GM12878 (cell line): ENCODE data around the gene VWA3B. TPM values are rescaled to one million over a fixed set of nuclear protein-coding genes. Genes with fewer than 3 reads are reported as not detected.

ENCODE experiments used
- ATAC-seq: fragments of 200-7000 bp; cut with Tn5 transposase; 3 replicates; pipeline ENCODE4 v1.9.1; 2020; ENCODE audit warnings: mild to moderate bottlenecking, moderate library complexity
- BruUV-seq: library from RNA; stranded (reverse); fragments of 400-500 nt; replicated peaks from 2 replicates; lab custom pipeline; 2021; lab: Mats Ljungman, UMichigan
- CTCF ChIA-PET: fragments of 300-600 bp; sonication (Branson Sonifier 250); formaldehyde crosslinking; extraction: SDS; loops from one replicate; lab custom pipeline; 2021; ENCODE audit warnings: inconsistent platforms; lab: Yijun Ruan, JAX
- POLR2A ChIA-PET: fragments of 350-600 bp; formaldehyde crosslinking; extraction: SDS; loops from one replicate; lab custom pipeline; 2021; ENCODE audit warnings: inconsistent platforms; lab: Charles Lee
- RAD21 ChIA-PET: fragments of 300-600 bp; sonication (Branson Sonifier 250); formaldehyde crosslinking; loops from one replicate; lab custom pipeline; 2023; ENCODE audit warnings: antibody characterized with exemption; ENCODE audit not compliant: unreplicated experiment; lab: Charles Lee
- SMC1A ChIA-PET: fragments of 300-600 bp; sonication (Branson Sonifier 250); formaldehyde crosslinking; loops from one replicate; lab custom pipeline; 2023; ENCODE audit not compliant: unreplicated experiment, uncharacterized antibody; lab: Charles Lee
- DNase-seq: peaks from one replicate; pipeline ENCODE4 v3.0.0-alpha.2; 2011; ENCODE audit warnings: low read depth, low spot score
- FAIRE-seq: peaks from 3 replicates; lab custom pipeline; 2011; peaks lifted over from hg19 to GRCh38; lab: Jason Lieb, UNC
- H2AFZ ChIP-seq: 2 replicates; pipeline ENCODE4 v1.6.0; 2011; ENCODE audit warnings: low read depth, low read length, control low read depth; ENCODE audit not compliant: control insufficient read depth
- H3K27ac ChIP-seq: 2 replicates; pipeline ENCODE4 v1.5.1; 2011; ENCODE audit warnings: control low read depth; ENCODE audit not compliant: control insufficient read depth, insufficient read depth
- H3K27me3 ChIP-seq, 2 experiments: replicated peaks in 1 of 2; 2 replicates each; pipeline versions ENCODE4 v1.6.0 to v1.6.1; 2011; ENCODE audit warnings: low read length in 1 of 2; ENCODE audit not compliant: control insufficient read depth in 2 of 2, insufficient read depth in 2 of 2
- H3K36me3 ChIP-seq, 2 experiments: 2 replicates each; pipeline ENCODE4 v1.5.1; 2011; ENCODE audit warnings: low read length in 1 of 2; ENCODE audit not compliant: control insufficient read depth in 2 of 2, insufficient read depth in 2 of 2
- H3K4me1 ChIP-seq: 2 replicates; pipeline ENCODE4 v1.6.1; 2011; ENCODE audit warnings: mild to moderate bottlenecking, low read length, moderate library complexity, mixed read lengths; ENCODE audit not compliant: control insufficient read depth, insufficient read depth
- H3K4me2 ChIP-seq: 2 replicates; pipeline ENCODE4 v1.6.0; 2011; ENCODE audit warnings: control low read depth; ENCODE audit not compliant: control insufficient read depth, insufficient read depth
- H3K4me3 ChIP-seq: fragments of 200-600 bp; sonication (generic); 2 replicates; pipeline ENCODE4 v1.5.1; 2016
- H3K79me2 ChIP-seq: 2 replicates; pipeline ENCODE4 v1.6.0; 2011; ENCODE audit warnings: low read length; ENCODE audit not compliant: control insufficient read depth, insufficient read depth
- H3K9ac ChIP-seq: 2 replicates; pipeline ENCODE4 v1.8.0; 2011; ENCODE audit warnings: low read length, control low read depth, mixed read lengths; ENCODE audit not compliant: control insufficient read depth, insufficient read depth
- H3K9me3 ChIP-seq: replicated peaks from 3 replicates; pipeline ENCODE4 v1.5.1; 2011; ENCODE audit warnings: mild to moderate bottlenecking, low read length; ENCODE audit not compliant: control insufficient read depth, insufficient read depth
- H4K20me1 ChIP-seq: 2 replicates; pipeline ENCODE4 v1.6.0; 2011; ENCODE audit not compliant: control insufficient read depth, insufficient read depth
- ASH2L ChIP-seq: fragments of 300-600, 200-600 bp; sonication (generic); IDR thresholded peaks from 2 replicates; pipeline ENCODE4 v1.6.1; 2017; ENCODE audit warnings: low read depth, mild to moderate bottlenecking, borderline replicate concordance
- CBX3 ChIP-seq: fragments of 200-600 bp; sonication (generic); IDR thresholded peaks from 2 replicates; pipeline ENCODE4 v1.6.1; 2016; ENCODE audit warnings: low read depth, borderline replicate concordance
- CREM ChIP-seq: IDR thresholded peaks from 2 replicates; pipeline ENCODE4 v1.6.1; 2014; ENCODE audit warnings: antibody characterized with exemption, low read depth
- IRF4 ChIP-seq: IDR thresholded peaks from 2 replicates; pipeline ENCODE4 v1.6.1; 2011; ENCODE audit warnings: low read depth, low read length
- NFIC ChIP-seq: IDR thresholded peaks from 2 replicates; pipeline ENCODE4 v1.6.1; 2012; ENCODE audit warnings: low read depth, mild to moderate bottlenecking, inconsistent platforms, low read length, moderate library complexity
- PML ChIP-seq: IDR thresholded peaks from 2 replicates; pipeline ENCODE4 v1.6.1; 2012; ENCODE audit warnings: low read length, inconsistent platforms
- SPI1 ChIP-seq: IDR thresholded peaks from 2 replicates; pipeline ENCODE4 v1.6.1; 2011; ENCODE audit warnings: low read depth, mild to moderate bottlenecking, low read length, moderate library complexity, borderline replicate concordance; ENCODE audit not compliant: insufficient read depth
- SREBF1 ChIP-seq: IDR thresholded peaks from 2 replicates; pipeline ENCODE4 v1.6.1; 2012; ENCODE audit warnings: mild to moderate bottlenecking, low read length
- SREBF2 ChIP-seq: IDR thresholded peaks from 2 replicates; pipeline ENCODE4 v1.6.1; 2012; ENCODE audit warnings: mild to moderate bottlenecking, low read length
- SUZ12 ChIP-seq: fragments of 200-600 bp; sonication (generic); IDR thresholded peaks from one replicate; pipeline ENCODE4 v1.6.1; 2018; ENCODE audit warnings: antibody characterized with exemption, mild to moderate bottlenecking; ENCODE audit not compliant: unreplicated experiment
- TCF7 ChIP-seq: IDR thresholded peaks from 2 replicates; pipeline ENCODE4 v1.6.1; 2014; ENCODE audit warnings: antibody characterized with exemption, borderline replicate concordance
- WRNIP1 ChIP-seq: IDR thresholded peaks from 2 replicates; pipeline ENCODE4 v1.6.1; 2011; ENCODE audit warnings: low read depth, low read length, improper control_type of control experiment, borderline replicate concordance
- WGBS: methylation state at CpG from one replicate; pipeline ENCODE4 v1.1.6; 2016; ENCODE audit warnings: low lambda C conversion rate; ENCODE audit not compliant: insufficient replicate concordance, insufficient coverage; ENCODE audit errors: missing lambda C conversion rate; 5-methylcytosine and 5-hydroxymethylcytosine counted together
- in situ Hi-C: fragments of 300-500 bp; cut with MboI; formaldehyde crosslinking; loops from 9 replicates; pipeline ENCODE4 v1.14.3; 2018; ENCODE audit warnings: mixed read lengths
- intact Hi-C: fragments of 100-400 bp; cut with micrococcal nuclease; formaldehyde crosslinking; loops from one replicate; pipeline ENCODE4 v1.14.2; 2022; ENCODE audit not compliant: unreplicated experiment
- polyA plus RNA-seq, 11 experiments: library from polyadenylated mRNA; depleted of rRNA in 4 of 11; unstranded in 6 of 11; stranded (reverse) in 5 of 11; fragments of >200 nt; fragmentation: Nextera tagmentation in 4 of 11; fragmentation: Illumina TruSeq in 1 of 11; extraction: Ambion mirVana in 4 of 11; extraction: Trizol in 1 of 11; gene quantifications; 1 replicate in 1 of 11; 2 replicates in 10 of 11; pipeline versions ENCODE4 v1.2.1 to v1.2.3, GENCODE V29; 2011 to 2016; ENCODE audit warnings: inconsistent platforms in 2 of 11, missing spikeins in 2 of 11, low read depth in 1 of 11
- total RNA-seq, 4 experiments: library from RNA; depleted of rRNA in 3 of 4; stranded (reverse); fragments of >200 nt in 3 of 4; fragmentation: Illumina TruSeq in 1 of 4; extraction: Trizol in 1 of 4; gene quantifications; 2 replicates each; pipeline versions ENCODE4 v1.2.1 to v1.2.3, GENCODE V29; 2013 to 2021
- TF ChIP-seq, protein P1 (sequence below): IDR thresholded peaks from 2 replicates; pipeline ENCODE4 v1.6.1; 2011; ENCODE audit warnings: mild to moderate bottlenecking, low read depth, low read length, moderate library complexity; ENCODE audit not compliant: insufficient replicate concordance
- TF ChIP-seq, protein P2 (sequence below): fragments of 450-650 bp; IDR thresholded peaks from 2 replicates; pipeline ENCODE4 v1.6.1; 2017; ENCODE audit warnings: low read depth, mild to moderate bottlenecking, moderate library complexity

The VWA3B gene
- total and polyA plus RNA-seq, 10 of the 15 experiments (the other 5 are each of a cell fraction or from before 2014, with no cell fraction given), result 0.04 to 0.86 (median 0.19) TPM; not detected in 4

DNA sequence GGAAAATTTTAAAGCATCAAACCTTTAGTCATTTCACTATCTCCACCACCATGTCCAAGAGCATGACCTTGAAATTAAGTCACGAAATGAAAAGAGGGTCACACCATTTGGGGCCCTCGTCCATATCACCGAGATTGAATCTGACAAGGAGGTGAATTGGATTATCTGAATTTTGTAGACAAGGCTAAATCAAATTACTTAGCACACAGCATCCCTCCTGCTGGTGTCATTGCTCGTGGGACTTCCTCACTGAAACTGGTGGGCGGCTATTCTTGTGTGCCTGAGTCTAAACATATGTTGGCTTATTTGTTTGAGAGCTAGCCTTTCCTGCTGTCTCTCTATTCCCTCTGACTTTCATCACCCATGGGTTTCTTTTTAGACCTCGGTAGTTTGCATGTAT, 194.6 kb downstream of the VWA3B start:
- no peaks in the 10 kb centered on the region for H3K4me1 ChIP-seq
- CTCF ChIA-PET, result no interaction called here
- H3K27me3 ChIP-seq, result no peaks in the 10 kb centered on the region
- no peaks in the 10 kb centered on the region; the same call in 2 of the 3 replicates for H3K9me3 ChIP-seq
- H3K36me3 ChIP-seq, result no peaks in the 10 kb centered on the region
- BruUV-seq, result no TSS peak
- FAIRE-seq, result no peak
- H3K79me2 ChIP-seq, result no peaks in the 10 kb centered on the region
- RAD21 ChIA-PET, result no interaction called here
- TF ChIP-seq IRF4 (no peak), SPI1 (peak; percentile 36; the same call in 1 of the 2 replicates)
- WGBS, result 7% methylated on average over 6 of the region's 6 CpGs
- H2AFZ ChIP-seq, result no peak overlapping the region
- H3K4me2 ChIP-seq, result no peak overlapping the region
- peak; percentile 60 for ATAC-seq
- no peaks in the 10 kb centered on the region for H4K20me1 ChIP-seq
- in situ Hi-C loops (no loop called here), intact Hi-C loops (no loop called here)
- no peak for DNase-seq
- SMC1A ChIA-PET, result interaction anchor here (1.0 to 2.8 kb wide), 5 partner anchors 11 to 324 kb away, joined by 3 to 12 read pairs (median 6); no protein-coding TSS in a partner anchor
- H3K27ac ChIP-seq, result no peak overlapping the region
- H3K4me3 ChIP-seq, result no peak overlapping the region
- H3K9ac ChIP-seq, result no peak overlapping the region
- POLR2A ChIA-PET, result interaction anchor here (0.7 kb wide), 1 partner anchor 184 kb away, joined by 4 read pairs; no protein-coding TSS in a partner anchor

DNA sequence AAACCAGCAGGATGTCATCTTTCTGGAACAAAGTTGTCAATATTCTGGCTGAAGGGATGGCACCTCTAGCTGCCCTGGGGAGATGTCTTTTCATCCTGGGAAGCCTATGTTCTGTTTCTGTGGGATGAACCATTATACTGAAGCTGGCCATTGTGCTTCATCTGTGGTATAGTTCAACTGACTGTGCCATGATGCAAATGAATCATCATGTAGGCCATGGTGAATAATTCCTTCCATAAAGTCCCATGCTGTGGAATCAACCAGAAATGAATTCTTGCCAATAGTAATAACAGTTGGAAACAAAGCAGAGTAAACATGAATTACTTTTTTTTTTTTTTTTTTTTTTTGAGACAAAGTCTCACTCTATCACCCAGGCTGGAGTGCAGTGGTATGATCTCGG, 195.1 kb downstream of the VWA3B start:
- ChIA-PET RAD21 (no interaction called here), CTCF (no interaction called here), POLR2A (interaction anchor here (0.7 to 1.0 kb wide), 2 partner anchors 96 to 184 kb away, joined by 3 to 4 read pairs; no protein-coding TSS in a partner anchor), SMC1A (interaction anchor here (1.0 to 2.8 kb wide), 3 partner anchors 12 to 325 kb away, joined by 3 to 12 read pairs (median 4); no protein-coding TSS in a partner anchor)
- H3K9ac ChIP-seq, result no peak overlapping the region
- no peaks in the 10 kb centered on the region; the same call in 2 of the 3 replicates for H3K9me3 ChIP-seq
- no peaks in the 10 kb centered on the region for H3K4me1 ChIP-seq
- 44% methylated on average over 1 of the region's 1 CpG for WGBS
- in situ Hi-C loops (no loop called here), intact Hi-C loops (no loop called here)
- DNase-seq (no peak), FAIRE-seq (no peak), ATAC-seq (no peak)
- no peaks in the 10 kb centered on the region for H3K79me2 ChIP-seq
- no peaks in the 10 kb centered on the region for H3K27me3 ChIP-seq
- H3K4me3 ChIP-seq, result no peak overlapping the region
- no peak overlapping the region for H2AFZ ChIP-seq
- H4K20me1 ChIP-seq, result no peaks in the 10 kb centered on the region
- no peak overlapping the region for H3K27ac ChIP-seq
- no TSS peak for BruUV-seq
- no peak for TF ChIP-seq SREBF1
- no peak for TF ChIP-seq WRNIP1
- TF ChIP-seq, protein P1, sequence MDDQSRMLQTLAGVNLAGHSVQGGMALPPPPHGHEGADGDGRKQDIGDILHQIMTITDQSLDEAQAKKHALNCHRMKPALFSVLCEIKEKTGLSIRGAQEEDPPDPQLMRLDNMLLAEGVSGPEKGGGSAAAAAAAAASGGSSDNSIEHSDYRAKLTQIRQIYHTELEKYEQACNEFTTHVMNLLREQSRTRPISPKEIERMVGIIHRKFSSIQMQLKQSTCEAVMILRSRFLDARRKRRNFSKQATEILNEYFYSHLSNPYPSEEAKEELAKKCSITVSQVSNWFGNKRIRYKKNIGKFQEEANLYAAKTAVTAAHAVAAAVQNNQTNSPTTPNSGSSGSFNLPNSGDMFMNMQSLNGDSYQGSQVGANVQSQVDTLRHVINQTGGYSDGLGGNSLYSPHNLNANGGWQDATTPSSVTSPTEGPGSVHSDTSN, result no peak
- no peak for TF ChIP-seq SREBF2
- TF ChIP-seq TCF7, result no peak
- no peak for TF ChIP-seq NFIC
- no peak for TF ChIP-seq SUZ12
- TF ChIP-seq IRF4, result no peak
- TF ChIP-seq, protein P2, sequence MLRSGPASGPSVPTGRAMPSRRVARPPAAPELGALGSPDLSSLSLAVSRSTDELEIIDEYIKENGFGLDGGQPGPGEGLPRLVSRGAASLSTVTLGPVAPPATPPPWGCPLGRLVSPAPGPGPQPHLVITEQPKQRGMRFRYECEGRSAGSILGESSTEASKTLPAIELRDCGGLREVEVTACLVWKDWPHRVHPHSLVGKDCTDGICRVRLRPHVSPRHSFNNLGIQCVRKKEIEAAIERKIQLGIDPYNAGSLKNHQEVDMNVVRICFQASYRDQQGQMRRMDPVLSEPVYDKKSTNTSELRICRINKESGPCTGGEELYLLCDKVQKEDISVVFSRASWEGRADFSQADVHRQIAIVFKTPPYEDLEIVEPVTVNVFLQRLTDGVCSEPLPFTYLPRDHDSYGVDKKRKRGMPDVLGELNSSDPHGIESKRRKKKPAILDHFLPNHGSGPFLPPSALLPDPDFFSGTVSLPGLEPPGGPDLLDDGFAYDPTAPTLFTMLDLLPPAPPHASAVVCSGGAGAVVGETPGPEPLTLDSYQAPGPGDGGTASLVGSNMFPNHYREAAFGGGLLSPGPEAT, result no peak
- TF ChIP-seq PML, result no peak
- TF ChIP-seq CBX3, result no peak
- no peak for TF ChIP-seq ASH2L
- TF ChIP-seq CREM, result no peak
- TF ChIP-seq, all 136 proteins: peak for 0
- Histone ChIP-seq H3K36me3 (no peaks in the 10 kb centered on the region), H3K4me2 (no peak overlapping the region)
